ENCODE data around the gene OR4K15.
"Not testable (repeated sequence)": the region's sequence is repeated elsewhere in the genome, so short reads cannot be mapped to it uniquely, and the experiment has no call there.

OR4K15 gene, protein sequence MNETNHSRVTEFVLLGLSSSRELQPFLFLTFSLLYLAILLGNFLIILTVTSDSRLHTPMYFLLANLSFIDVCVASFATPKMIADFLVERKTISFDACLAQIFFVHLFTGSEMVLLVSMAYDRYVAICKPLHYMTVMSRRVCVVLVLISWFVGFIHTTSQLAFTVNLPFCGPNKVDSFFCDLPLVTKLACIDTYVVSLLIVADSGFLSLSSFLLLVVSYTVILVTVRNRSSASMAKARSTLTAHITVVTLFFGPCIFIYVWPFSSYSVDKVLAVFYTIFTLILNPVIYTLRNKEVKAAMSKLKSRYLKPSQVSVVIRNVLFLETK

DNA sequence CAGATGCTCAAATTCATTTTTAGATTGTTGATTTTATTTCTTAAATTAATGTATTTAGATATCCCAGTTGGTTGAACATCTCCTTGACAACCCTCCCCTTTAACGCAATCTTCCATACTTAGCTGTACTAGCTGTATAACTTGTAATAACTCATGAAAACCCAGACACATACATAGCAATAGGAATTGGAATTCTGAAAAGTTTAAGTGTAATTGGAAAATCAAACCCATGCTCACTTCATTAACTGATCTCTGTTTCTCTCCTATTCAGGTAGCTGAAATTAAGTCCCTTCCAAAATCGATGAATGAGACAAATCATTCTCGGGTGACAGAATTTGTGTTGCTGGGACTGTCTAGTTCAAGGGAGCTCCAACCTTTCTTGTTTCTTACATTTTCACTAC lies at the start of gene OR4K15:
Gene OR4K15 (plus strand): TSS at position 301 of the 400 bp plus-strand sequence. CDS start 0 bp downstream, at position 301.
- no peak for DNase-seq (ENCODE audit: low spot score)

DNA sequence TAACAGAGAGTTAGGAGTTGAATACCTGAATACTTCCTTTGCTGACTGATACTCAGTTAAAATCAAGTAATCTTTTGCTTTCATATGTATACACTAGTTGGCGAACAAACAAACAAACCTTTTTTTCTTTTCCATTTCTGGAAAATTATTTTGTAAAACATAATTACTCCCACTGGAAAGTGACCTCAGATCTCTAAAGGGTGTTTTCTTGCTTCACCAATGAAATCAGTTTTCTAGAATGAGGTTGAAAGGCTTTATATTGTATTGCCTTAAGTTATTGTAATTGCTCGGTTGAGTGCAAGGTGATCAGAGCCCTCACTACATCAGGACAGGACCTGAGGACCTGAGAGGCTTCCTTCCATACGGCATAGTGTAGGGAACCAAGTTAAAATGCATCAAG lies 44.8 kb upstream of the OR4K15 start, which contains the start of gene OR4K1:
Gene OR4K1 (plus strand): TSS at position 301 of the 400 bp plus-strand sequence. CDS start 4,750 bp downstream, outside the sequence.
- DNase-seq (ENCODE audit: low spot score) = no peak

DNA sequence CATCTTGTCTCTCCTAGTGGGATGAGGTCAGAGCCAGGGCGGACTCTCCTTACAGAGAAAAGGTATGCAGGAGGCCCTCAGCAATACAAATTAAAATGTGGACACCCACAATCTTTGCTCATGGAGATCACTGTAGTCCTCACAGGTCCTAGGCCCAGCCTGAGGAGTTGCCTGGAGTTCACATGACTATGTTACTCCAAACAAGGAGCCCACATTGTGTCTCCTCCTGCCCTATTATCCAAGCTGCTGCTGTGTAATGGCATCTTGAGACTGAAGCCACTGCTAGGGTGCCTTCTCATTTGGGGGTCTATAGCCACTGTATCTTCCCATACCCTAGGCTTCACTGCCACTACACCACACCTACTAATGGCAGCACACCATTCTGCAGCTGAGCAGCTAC lies 33.7 kb upstream of the OR4K15 start:
- DNase-seq (ENCODE audit: low spot score) = no peak

DNA sequence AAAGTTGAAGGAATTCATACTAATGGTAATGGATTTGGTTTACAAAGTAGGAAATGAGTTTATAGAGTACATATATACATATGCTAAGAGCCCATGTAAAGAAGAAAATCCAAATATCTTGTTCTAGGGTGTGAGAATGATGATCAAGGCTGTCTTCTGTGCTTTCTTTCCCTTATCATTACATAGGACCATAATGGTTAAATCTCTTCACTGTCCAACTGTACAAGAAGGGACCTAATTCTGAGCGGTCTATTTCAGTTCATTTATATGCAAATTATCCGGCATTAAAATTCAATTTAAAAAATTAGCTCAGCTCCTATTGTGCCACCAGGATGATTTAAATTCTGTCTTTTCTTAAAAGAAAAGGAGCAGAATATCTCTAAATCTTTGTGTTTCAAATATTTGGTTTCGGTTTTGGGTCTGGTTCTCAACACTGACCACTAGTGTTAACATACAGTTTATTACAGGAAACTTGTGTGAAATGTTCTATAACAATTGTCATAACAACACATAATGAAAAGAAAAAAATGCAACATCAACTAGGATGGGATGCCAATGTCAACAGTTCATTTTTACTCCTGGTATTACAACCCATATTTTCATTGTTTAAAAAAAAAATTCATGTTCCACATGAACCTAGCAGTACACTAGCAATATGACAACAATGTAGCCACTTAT lies 27.8 kb upstream of the OR4K15 start:
- DNase-seq (ENCODE audit: low spot score) = no peak

DNA sequence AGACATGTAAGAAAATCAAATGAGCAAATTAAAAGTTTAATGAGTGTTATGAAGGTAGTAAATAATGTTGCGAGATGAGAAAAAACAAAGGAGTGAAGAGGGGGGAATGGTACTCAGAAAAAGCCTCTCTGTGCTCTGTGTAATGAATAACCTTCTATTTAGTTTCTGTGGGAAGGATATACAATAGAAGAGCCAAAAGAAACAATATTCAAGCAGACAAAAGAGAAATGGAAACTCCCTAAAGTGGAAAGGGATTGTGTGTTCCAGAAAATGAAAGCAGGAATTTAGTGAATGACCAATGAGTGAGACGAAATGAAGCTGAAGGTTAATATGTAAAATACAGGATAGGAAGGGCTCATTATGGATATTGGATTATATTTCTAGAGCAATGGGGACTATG lies 26.2 kb upstream of the OR4K15 start:
- no peak for DNase-seq (ENCODE audit: low spot score)

DNA sequence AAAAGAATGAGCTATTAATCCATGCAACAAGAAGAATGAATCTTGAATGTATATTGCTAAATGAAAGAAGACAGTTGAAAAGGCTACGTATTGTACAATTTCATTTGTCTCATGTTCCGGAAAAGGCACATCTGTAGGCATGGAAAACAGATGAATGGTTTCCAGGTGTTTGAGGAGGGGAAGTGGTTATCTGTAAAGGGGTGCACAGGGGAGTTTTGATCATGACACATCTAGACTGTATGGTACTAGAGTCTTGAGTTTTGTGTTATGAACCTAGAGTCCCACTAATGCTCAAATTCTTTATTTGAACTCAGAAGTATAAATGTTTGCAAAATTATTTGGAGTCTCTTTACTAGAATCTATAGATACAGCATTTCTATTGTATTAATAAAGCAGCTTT lies 5.7 kb upstream of the OR4K15 start:
- DNase-seq (ENCODE audit: low spot score) = not testable (repeated sequence)

DNA sequence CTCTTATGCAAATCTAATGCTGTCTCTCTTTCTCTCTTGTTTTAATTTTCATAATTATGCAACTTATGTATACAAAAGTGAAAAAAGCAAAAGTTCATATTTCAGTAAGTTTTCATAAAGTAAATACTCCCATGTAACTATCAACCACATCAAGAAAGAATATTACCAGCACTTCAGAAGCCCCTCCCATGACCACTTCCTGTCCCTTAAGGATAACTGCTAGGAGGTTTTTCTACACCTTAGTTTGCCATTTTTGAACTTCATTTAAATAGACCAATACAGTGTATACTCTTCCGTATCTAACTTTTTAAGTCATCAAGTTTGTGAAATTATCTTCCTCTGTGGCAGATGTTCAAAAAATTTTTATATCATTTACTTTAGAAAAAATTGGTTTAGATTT lies 547 bp upstream of the OR4K15 start:
- DNase-seq (ENCODE audit: low spot score) = no peak

DNA sequence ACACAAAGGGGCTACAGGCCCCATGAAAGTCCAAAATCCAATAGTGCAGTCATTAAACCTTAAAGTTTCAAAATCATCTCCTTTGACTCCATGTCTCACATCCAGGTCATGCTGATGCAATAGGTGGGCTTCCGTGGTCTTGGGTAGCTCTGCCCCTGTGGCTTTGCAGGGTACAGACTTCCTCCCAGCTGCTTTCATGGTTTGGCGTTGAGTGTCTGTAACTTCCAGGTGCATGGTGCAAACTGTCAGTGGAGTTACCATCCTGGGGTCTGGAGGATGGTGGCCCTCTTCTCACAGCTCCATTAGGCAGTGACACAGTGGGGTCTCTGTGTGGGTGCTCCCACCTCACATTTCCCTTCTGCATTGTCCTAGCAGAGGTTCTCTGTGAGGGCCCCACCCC lies 18.0 kb downstream of the OR4K15 start:
- DNase-seq (ENCODE audit: low spot score) = no peak

DNA sequence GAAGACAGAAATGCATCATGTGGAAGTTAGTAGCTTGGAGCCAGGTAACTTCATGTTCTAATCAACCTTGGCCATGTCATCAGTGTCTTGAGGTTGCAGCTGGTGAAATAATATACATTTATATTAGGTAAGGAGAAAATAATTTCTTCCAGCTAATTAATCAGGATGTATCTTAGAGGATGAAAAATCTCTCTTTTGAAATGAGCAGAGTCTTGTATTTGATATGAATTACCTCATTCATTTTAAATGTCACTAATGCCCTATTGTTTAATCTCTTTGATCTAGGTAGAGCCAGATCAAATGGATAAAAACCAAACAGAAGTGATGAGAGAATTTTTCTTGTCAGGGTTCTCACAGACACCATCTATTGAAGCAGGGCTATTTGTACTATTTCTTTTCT lies 26.5 kb downstream of the OR4K15 start, which contains the start of gene OR4Q2:
Gene OR4Q2 (plus strand): TSS at position 301 of the 400 bp plus-strand sequence.
- DNase-seq (ENCODE audit: low spot score) = no peak

DNA sequence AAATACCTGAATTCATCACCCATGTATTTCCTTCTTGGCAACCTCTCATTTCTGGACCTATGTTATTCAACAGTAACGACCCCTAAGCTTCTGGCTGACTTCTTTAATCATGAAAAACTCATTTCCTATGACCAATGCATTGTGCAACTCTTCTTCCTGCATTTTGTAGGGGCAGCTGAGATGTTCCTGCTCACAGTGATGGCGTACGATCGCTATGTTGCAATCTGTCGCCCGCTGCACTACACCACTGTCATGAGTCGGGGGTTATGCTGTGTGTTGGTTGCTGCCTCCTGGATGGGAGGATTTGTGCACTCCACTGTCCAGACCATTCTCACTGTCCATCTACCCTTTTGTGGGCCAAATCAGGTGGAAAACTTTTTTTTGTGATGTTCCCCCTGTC lies 26.9 kb downstream of the OR4K15 start:
- DNase-seq (ENCODE audit: low spot score) = no peak

DNA sequence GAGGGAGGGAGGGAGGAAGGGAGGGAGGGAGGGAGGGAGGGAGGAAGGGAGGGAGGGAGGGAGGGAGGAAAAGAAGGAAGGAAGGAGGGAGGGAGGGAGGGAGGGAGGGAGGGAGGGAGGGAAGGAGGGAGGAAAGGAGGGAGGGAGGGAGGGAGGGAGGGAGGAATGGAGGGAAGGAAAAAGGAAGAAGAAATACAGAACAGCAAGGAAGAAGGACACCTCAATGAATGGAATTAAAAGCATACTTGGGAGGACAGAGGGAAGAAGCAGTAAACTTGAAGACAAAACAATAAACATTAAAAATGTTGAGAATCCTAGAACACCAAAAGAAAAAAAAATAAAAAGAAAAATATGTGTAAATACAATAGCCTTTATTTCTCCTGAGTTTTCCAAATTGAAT lies 32.8 kb downstream of the OR4K15 start:
- DNase-seq (ENCODE audit: low spot score) = no peak

DNA sequence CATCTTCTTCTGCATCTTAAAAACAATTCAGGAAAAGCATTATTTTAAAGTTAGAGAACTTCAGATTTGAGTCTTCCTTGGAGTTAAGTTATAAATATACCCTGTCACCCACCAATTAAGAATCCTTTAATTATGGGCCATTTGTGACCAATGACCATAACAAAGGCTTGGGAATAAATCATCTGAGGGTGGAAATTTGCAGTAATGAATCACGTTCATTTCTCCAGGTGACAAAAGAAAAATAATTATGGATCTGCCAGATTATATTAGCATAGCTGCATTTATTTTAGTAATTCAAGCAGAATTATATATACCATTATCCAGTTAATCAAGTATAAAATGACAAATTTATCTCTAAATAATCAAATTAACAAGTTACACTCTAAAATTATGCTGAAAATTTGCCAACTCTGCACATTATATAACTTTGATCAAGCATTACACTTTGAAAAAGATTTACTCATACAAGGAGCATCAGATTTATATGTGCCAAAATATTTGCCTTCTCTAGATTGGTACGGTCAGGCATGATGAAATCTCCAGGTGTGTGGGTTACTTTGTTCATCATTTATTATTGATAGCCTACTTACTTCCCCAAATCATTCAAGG lies 44.0 kb downstream of the OR4K15 start, which contains the start of gene OR4K14:
Gene OR4K14 (minus strand): TSS at position 51 of the 609 bp plus-strand sequence. CDS start 4,114 bp downstream, outside the sequence.
- DNase-seq (ENCODE audit: low spot score) = no peak

All from hematopoietic multipotent progenitor cell treated with erythropoietin and hydrocortisone succinate and interleukin-3 and kit ligand, for 17 days (in vitro differentiated cells).